Muscle layer of colon (tissue), 2 donors: ENCODE results near the gene AQP6.
A peak's percentile ranks its signal among the peaks of the same experiment; 100 is the strongest.

Source experiments
- H3K27ac ChIP-seq: one replicate; pipeline ENCODE4 v1.7.0; 2013; ENCODE audit warnings: low read depth, mild to moderate bottlenecking, low read length, moderate library complexity
- H3K27me3 ChIP-seq, 2 donors: one replicate each; pipeline ENCODE4 v1.7.0; 2013; ENCODE audit warnings: low read length in 2 of 2, mild to moderate bottlenecking in 2 of 2; ENCODE audit not compliant: insufficient read depth in 2 of 2, control insufficient read depth in 1 of 2
- H3K36me3 ChIP-seq: one replicate; pipeline ENCODE4 v1.7.0; 2013; ENCODE audit warnings: mild to moderate bottlenecking, low read length; ENCODE audit not compliant: insufficient read depth
- H3K4me1 ChIP-seq: one replicate; pipeline ENCODE4 v1.7.0; 2013; ENCODE audit warnings: mild to moderate bottlenecking, low read length; ENCODE audit not compliant: insufficient read depth
- H3K4me3 ChIP-seq, 2 donors: one replicate each; pipeline ENCODE4 v1.7.0; 2013; ENCODE audit warnings: low read length in 2 of 2, low read depth in 1 of 2, mild to moderate bottlenecking in 1 of 2, moderate library complexity in 1 of 2
- H3K9ac ChIP-seq: one replicate; pipeline ENCODE4 v1.7.0; 2013; ENCODE audit warnings: low read length
- H3K9me3 ChIP-seq: one replicate; pipeline ENCODE4 v1.7.0; 2013; ENCODE audit warnings: mild to moderate bottlenecking, low read length
- donor health status: abdominal sarcoma.
- donor health status: Adenocarcinoma of cecum.

The AQP6 gene

GRCh38 chr12:49961111-49961922, 11.4 kb upstream of the AQP6 start, which contains the start of gene AQP5:
TSS of gene AQP5 (plus strand) at chr12:49961872. CDS start at chr12:49962018, 146 bp downstream.
- peaks cover 43 to 50% of the 10 kb centered on the region in 2 donors for H3K27me3 ChIP-seq
- H3K4me1 ChIP-seq, result no peaks in the 10 kb centered on the region
- H3K4me3 ChIP-seq, result peak within 1 kb of the TSS; percentile 32 to 35
- no peaks in the 10 kb centered on the region for H3K36me3 ChIP-seq
- no peak within 1 kb of the TSS for H3K9ac ChIP-seq
- no peak within 1 kb of the TSS for H3K27ac ChIP-seq
- H3K9me3 ChIP-seq, result no peaks in the 10 kb centered on the region

DNA sequence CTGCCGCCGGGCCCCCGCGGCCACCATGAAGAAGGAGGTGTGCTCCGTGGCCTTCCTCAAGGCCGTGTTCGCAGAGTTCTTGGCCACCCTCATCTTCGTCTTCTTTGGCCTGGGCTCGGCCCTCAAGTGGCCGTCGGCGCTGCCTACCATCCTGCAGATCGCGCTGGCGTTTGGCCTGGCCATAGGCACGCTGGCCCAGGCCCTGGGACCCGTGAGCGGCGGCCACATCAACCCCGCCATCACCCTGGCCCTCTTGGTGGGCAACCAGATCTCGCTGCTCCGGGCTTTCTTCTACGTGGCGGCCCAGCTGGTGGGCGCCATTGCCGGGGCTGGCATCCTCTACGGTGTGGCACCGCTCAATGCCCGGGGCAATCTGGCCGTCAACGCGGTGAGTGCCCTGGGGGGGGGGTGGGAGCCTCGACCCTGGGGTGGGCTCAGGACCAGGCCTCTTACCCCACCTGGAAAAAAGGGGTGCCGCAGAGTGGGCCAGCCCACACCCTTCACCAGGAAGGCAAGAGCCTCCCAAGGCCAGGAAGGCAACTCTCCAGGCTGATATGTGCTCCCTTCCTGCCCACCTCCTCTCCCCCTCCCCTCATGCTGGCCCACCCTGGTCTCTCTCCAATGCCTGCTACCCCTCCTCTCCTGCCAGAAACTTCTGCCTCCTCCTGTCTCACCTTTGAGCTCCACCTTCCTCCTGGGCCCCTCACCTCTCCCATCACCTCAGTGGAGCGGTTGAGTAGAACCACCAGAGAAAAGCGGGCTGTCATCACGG, 10.6 kb upstream of the AQP6 start:
- H3K4me3 ChIP-seq, result no peak overlapping the region
- no peak overlapping the region for H3K9ac ChIP-seq
- H3K36me3 ChIP-seq, result no peaks in the 10 kb centered on the region
- H3K4me1 ChIP-seq, result peaks cover 3% of the 10 kb centered on the region
- no peaks in the 10 kb centered on the region for H3K9me3 ChIP-seq
- no peak overlapping the region for H3K27ac ChIP-seq
- H3K27me3 ChIP-seq, result peaks cover 39 to 41% of the 10 kb centered on the region in 2 donors

GRCh38 chr12:49962861-49963765, 9.6 kb upstream of the AQP6 start:
- H3K36me3 ChIP-seq, result no peaks in the 10 kb centered on the region
- H3K4me1 ChIP-seq, result peaks cover 11% of the 10 kb centered on the region
- H3K4me3 ChIP-seq, result no peak overlapping the region
- no peaks in the 10 kb centered on the region for H3K9me3 ChIP-seq
- no peak overlapping the region for H3K9ac ChIP-seq
- peaks cover 31 to 36% of the 10 kb centered on the region in 2 donors for H3K27me3 ChIP-seq
- no peak overlapping the region for H3K27ac ChIP-seq

- peaks cover 20 to 30% of the 10 kb centered on the region in 2 donors for H3K27me3 ChIP-seq
- H3K36me3 ChIP-seq, result no peaks in the 10 kb centered on the region
- H3K4me1 ChIP-seq, result peaks cover 11% of the 10 kb centered on the region
Measured at GRCh38 chr12:49963976-49964815, 8.6 kb upstream of the AQP6 start.

DNA sequence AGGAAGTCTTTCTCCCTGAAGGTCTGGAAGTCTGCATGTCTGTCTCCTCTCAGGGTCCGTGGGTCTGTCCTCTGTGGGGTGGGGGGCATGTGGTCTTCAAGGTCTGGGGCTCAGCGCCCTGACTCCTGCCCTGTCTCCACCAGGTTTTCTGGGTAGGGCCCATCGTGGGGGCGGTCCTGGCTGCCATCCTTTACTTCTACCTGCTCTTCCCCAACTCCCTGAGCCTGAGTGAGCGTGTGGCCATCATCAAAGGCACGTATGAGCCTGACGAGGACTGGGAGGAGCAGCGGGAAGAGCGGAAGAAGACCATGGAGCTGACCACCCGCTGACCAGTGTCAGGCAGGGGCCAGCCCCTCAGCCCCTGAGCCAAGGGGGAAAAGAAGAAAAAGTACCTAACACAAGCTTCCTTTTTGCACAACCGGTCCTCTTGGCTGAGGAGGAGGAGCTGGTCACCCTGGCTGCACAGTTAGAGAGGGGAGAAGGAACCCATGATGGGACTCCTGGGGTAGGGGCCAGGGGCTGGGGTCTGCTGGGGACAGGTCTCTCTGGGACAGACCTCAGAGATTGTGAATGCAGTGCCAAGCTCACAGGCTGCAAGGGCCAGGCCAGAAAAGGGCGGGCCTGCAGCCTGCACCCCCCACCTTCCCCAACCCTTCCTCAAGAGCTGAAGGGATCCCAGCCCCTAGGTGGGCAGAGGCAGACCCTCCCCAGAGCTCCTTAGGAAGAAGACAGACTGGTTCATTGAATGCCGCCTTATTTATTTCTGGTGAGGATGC, 7.7 kb upstream of the AQP6 start:
- Histone ChIP-seq H3K9ac (no peak overlapping the region), H3K4me3 (no peak overlapping the region), H3K36me3 (no peaks in the 10 kb centered on the region), H3K27ac (no peak overlapping the region), H3K4me1 (peaks cover 11% of the 10 kb centered on the region), H3K27me3 (peaks cover 12 to 22% of the 10 kb centered on the region in 2 donors), H3K9me3 (no peaks in the 10 kb centered on the region)

More at GRCh38 chr12:49963976-49964815, 8.6 kb upstream of the AQP6 start:
- no peak overlapping the region for H3K27ac ChIP-seq
- H3K9me3 ChIP-seq, result no peaks in the 10 kb centered on the region
- H3K4me3 ChIP-seq, result no peak overlapping the region
- no peak overlapping the region for H3K9ac ChIP-seq

DNA sequence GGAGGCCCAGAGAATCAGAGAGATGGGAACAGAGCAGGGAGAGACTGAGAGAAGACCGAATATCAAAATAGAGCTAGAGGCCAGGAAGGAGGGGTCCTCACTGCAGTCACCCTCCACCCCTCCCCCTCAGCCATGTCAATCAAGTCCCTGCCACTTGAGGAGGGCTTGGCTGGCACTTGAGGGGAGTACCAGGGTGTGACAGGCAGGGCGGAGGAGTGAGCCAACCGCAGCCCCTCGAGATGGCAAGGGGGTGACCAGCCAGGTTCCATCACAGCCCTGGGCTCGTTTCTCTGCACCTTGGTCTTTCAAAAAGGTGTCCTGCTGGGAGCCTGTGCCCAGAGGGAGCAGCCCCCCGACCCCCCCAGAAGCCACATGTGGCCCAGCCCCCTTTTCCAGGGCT, 6.9 kb upstream of the AQP6 start:
- peaks cover 4 to 14% of the 10 kb centered on the region in 2 donors for H3K27me3 ChIP-seq
- no peaks in the 10 kb centered on the region for H3K36me3 ChIP-seq
- no peak overlapping the region for H3K27ac ChIP-seq
- H3K4me1 ChIP-seq, result peaks cover 11% of the 10 kb centered on the region
- H3K9me3 ChIP-seq, result no peaks in the 10 kb centered on the region
- H3K4me3 ChIP-seq, result no peak overlapping the region
- H3K9ac ChIP-seq, result no peak overlapping the region

- Histone ChIP-seq H3K36me3 (no peaks in the 10 kb centered on the region), H3K27ac (no peak overlapping the region), H3K4me1 (peaks cover 11% of the 10 kb centered on the region), H3K4me3 (no peak overlapping the region), H3K9me3 (no peaks in the 10 kb centered on the region), H3K9ac (no peak overlapping the region), H3K27me3 (peaks cover 0 to 9% of the 10 kb centered on the region in 2 donors)
Measured at GRCh38 chr12:49966511-49967041, 6.2 kb upstream of the AQP6 start.

DNA sequence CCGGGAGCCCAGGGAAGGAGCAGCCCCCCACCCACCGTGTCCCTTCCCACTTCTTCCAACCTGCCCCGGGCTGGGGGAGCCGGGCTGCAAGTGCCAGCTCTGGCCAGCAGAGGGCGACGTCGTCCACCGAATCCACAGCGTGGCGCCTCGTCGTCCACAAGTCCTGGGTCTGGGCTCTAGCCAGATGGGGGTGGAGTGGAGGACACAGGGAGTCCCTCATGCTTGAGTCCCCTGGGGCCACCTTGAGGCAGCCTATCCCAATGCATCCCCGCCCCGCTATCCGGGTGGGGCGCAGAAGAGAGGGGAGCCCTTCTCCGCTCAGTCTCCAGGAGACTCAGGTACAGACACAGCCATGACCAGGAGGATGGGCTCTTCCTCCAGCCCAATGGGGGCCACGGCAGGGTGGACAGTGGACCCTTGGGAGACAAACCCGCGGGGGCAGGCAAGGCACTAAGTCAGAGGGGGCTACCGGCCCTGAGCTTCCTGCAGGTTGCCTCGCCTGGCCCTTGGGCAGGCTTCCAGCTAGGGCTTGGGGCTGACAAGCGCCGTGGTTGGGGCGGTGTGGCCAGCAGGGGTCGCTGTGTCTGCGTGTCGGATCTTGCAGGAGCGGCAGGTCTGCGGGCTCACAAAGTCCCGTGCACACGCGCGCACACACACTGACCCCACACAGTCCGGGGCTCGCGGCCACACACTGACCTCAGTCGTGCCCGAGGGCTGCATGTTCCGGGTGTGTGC, 5.5 kb upstream of the AQP6 start:
- no peaks in the 10 kb centered on the region for H3K36me3 ChIP-seq
- H3K4me3 ChIP-seq, result peak overlapping the region in 1 of 2 donors; percentile 65
- peaks cover 0 to 9% of the 10 kb centered on the region in 2 donors for H3K27me3 ChIP-seq
- no peak overlapping the region for H3K9ac ChIP-seq
- peaks cover 11% of the 10 kb centered on the region for H3K4me1 ChIP-seq
- no peaks in the 10 kb centered on the region for H3K9me3 ChIP-seq
- no peak overlapping the region for H3K27ac ChIP-seq

DNA sequence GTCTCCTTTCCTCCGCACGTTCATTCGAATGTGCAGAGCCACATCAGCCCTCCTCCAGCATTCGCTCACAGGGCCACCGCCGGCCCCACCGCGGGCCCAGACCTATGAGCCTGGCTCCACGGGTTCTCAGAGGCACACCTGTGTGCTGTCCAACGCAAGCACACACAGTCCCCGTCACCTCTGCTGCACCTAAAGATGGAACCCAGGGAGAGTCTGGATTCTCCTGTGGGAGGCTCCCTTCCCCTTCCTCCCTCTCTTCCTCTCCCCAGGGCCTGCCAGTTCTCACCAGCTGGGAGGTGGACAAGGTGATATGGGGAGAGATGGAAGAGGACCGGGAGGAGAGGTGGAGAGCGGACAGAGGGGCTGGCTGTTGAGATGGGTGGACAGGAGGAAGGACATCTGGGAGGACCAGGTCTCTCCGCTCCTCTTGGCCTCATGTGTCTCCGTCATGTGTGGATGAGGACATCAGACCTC, 4.9 kb upstream of the AQP6 start:
- Histone ChIP-seq H3K9ac (no peak overlapping the region), H3K4me1 (peaks cover 11% of the 10 kb centered on the region), H3K27me3 (peaks cover 0 to 9% of the 10 kb centered on the region in 2 donors), H3K4me3 (peak overlapping the region in 1 of 2 donors; percentile 65), H3K36me3 (no peaks in the 10 kb centered on the region), H3K9me3 (no peaks in the 10 kb centered on the region), H3K27ac (no peak overlapping the region)
